ENCODE data around the gene DIRAS1. TPM values are rescaled to one million over a fixed set of nuclear protein-coding genes. Genes with fewer than 3 reads are reported as not detected.
"Not testable (repeated sequence)": the region's sequence is repeated elsewhere in the genome, so short reads cannot be mapped to it uniquely, and the experiment has no call there.

DIRAS1 gene
- total RNA-seq, 1 donor from 2014 or later = 47.1 TPM

DNA sequence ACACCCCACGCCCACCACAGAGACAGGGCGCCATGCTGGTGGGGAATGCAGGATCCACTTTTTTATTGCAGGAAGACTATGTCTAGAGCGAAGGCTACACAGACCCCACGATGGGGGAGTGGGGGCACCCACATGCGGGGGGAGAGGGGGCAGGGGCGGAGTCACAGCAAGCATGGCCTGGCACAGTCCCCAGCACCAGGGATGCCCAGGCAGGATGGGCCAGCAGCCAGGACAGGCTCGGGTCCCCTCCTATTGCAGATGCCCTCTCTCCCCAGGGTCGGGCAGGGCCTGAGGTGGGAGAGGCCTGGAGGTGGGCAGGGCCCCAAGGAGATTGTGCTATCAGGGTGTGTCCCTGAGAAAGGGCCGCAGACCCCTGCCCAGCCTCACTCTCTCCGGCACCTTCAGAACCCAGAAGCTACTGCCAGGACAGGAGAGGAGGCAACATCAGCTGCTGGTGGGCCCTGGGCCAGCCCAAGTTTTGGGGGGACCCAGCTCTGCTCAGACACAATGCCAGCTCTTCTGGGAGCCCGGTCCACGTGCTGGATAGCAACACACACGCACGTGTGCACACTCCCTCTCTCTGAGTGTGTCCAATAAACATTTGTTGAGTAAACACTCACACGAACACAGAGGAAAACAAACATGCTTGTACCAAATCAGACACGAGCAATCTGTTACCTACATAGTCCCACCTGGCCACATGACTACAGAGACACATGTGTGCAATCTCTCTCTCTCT, 6.5 kb downstream of the DIRAS1 start:
- Mint-ChIP-seq H3K4me1 (ENCODE audit: low read depth, unreplicated experiment) (no peaks in the 10 kb centered on the region), H3K9me3 (ENCODE audit: unreplicated experiment) (peaks cover 10% of the 10 kb centered on the region), H3K36me3 (ENCODE audit: unreplicated experiment) (peaks cover 12% of the 10 kb centered on the region), H3K27ac (ENCODE audit: unreplicated experiment) (no peak overlapping the region), H3K4me3 (ENCODE audit: unreplicated experiment) (no peak overlapping the region), H3K27me3 (ENCODE audit: unreplicated experiment) (peaks cover 6% of the 10 kb centered on the region)
- TF ChIP-seq, protein P1, sequence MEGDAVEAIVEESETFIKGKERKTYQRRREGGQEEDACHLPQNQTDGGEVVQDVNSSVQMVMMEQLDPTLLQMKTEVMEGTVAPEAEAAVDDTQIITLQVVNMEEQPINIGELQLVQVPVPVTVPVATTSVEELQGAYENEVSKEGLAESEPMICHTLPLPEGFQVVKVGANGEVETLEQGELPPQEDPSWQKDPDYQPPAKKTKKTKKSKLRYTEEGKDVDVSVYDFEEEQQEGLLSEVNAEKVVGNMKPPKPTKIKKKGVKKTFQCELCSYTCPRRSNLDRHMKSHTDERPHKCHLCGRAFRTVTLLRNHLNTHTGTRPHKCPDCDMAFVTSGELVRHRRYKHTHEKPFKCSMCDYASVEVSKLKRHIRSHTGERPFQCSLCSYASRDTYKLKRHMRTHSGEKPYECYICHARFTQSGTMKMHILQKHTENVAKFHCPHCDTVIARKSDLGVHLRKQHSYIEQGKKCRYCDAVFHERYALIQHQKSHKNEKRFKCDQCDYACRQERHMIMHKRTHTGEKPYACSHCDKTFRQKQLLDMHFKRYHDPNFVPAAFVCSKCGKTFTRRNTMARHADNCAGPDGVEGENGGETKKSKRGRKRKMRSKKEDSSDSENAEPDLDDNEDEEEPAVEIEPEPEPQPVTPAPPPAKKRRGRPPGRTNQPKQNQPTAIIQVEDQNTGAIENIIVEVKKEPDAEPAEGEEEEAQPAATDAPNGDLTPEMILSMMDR (IDR thresholded peaks at IDR 0.05; ENCODE audit: partially characterized antibody, unreplicated experiment) = no peak
- DNase-seq = no peak

DNA sequence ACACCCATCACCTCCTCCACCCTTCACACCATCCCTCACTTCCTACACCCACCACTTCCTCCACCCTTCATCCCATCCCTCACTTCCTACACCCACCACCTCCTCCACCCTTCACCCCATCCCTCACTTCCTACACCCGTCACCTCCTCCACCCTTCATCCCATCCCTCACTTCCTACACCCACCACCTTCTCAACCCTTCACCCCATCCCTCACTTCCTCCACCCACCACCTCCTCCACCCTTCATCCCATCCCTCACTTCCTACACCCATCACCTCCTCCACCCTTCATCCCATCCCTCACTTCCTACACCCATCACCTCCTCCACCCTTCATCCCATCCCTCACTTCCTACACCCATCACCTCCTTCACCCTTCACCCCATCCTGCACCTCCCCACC, 7.1 kb downstream of the DIRAS1 start:
- not testable (repeated sequence) for H3K27me3 Mint-ChIP-seq (ENCODE audit: unreplicated experiment); H3K4me3 Mint-ChIP-seq (ENCODE audit: unreplicated experiment); H3K27ac Mint-ChIP-seq (ENCODE audit: unreplicated experiment); H3K4me1 Mint-ChIP-seq (ENCODE audit: low read depth, unreplicated experiment); DNase-seq; H3K9me3 Mint-ChIP-seq (ENCODE audit: unreplicated experiment)
- peaks cover 12% of the 10 kb centered on the region for H3K36me3 Mint-ChIP-seq (ENCODE audit: unreplicated experiment)

DNA sequence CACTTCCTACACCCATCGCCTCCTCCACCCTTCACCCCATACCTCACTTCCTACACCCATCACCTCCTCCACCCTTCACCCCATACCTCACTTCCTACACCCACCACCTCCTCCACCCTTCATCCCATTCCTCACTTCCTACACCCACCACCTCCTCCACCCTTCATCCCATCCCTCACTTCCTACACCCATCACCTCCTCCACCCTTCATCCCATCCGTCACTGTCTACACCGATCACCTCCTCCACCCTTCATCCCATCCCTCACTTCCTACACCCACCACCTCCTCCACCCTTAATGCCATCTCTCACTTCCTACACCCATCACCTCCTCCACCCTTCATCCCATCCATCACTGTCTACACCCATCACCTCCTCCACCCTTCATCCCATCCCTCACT, 8.0 kb downstream of the DIRAS1 start:
- H3K27ac Mint-ChIP-seq (ENCODE audit: unreplicated experiment); H3K4me1 Mint-ChIP-seq (ENCODE audit: low read depth, unreplicated experiment); H3K27me3 Mint-ChIP-seq (ENCODE audit: unreplicated experiment); H3K4me3 Mint-ChIP-seq (ENCODE audit: unreplicated experiment); DNase-seq; H3K9me3 Mint-ChIP-seq (ENCODE audit: unreplicated experiment): not testable (repeated sequence)
- H3K36me3 Mint-ChIP-seq (ENCODE audit: unreplicated experiment) = peaks cover 12% of the 10 kb centered on the region

DNA sequence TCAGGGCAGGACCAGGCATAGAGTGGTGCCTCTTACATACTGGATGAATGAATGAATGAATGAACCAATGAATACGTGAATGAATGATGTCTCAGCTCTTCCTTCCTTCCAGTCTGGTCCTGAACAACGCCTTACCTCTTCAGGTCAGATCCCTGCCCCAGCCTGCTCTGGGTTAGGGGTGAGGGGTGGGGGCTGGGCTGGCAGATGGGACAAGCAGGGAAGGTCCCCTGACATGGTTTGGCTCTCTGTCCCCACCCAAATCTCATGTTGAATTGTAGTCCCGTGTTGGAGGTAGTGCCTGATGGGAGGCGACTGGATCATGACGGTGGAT, 9.3 kb downstream of the DIRAS1 start:
- Mint-ChIP-seq H3K27ac (ENCODE audit: unreplicated experiment) (no peak overlapping the region), H3K4me1 (ENCODE audit: low read depth, unreplicated experiment) (no peaks in the 10 kb centered on the region), H3K4me3 (ENCODE audit: unreplicated experiment) (no peak overlapping the region), H3K9me3 (ENCODE audit: unreplicated experiment) (peaks cover 10% of the 10 kb centered on the region), H3K27me3 (ENCODE audit: unreplicated experiment) (peaks cover 3% of the 10 kb centered on the region), H3K36me3 (ENCODE audit: unreplicated experiment) (peaks cover 12% of the 10 kb centered on the region)
- no peak for DNase-seq
- TF ChIP-seq, protein P1 (IDR thresholded peaks at IDR 0.05; ENCODE audit: partially characterized antibody, unreplicated experiment) = no peak

DNA sequence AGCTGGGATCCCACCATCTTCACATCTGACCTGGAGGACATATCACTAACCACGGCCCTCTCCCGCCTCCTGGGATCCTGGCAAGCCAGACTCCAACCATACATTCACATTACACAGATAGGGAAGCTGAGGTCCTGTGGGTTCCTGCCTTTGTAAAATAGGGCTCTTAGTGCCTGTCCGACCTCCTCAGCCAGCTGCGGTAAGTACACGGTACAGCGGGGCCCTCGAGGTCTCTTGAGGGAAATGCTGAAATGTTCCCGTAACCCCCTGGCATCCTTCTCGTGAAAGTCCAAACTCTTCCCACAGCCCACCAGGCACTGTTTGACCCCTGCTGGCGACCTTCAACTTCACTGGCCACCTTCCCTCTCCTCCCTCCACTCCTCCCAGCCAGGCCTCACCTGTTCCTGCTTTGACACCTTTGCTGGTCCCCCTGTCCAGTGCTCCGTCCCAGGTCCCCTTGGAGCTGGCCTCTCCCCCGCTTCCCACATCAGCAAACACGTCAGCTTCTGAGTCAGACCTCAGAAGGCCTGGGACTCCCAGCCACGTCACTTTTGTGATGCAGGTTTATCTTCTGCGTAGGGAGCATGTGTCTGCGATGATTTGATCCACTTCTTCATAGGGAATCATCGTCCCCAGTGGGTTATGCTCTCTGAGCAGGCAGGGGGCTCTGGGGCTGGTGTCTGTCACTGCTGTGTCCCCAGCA, 9.8 kb downstream of the DIRAS1 start:
- no peak overlapping the region for H3K4me3 Mint-ChIP-seq (ENCODE audit: unreplicated experiment)
- peaks cover 3% of the 10 kb centered on the region for H3K27me3 Mint-ChIP-seq (ENCODE audit: unreplicated experiment)
- H3K27ac Mint-ChIP-seq (ENCODE audit: unreplicated experiment) = no peak overlapping the region
- H3K4me1 Mint-ChIP-seq (ENCODE audit: low read depth, unreplicated experiment) = no peaks in the 10 kb centered on the region
- TF ChIP-seq, protein P1 (IDR thresholded peaks at IDR 0.05; ENCODE audit: partially characterized antibody, unreplicated experiment) = no peak
- peaks cover 10% of the 10 kb centered on the region for H3K9me3 Mint-ChIP-seq (ENCODE audit: unreplicated experiment)
- H3K36me3 Mint-ChIP-seq (ENCODE audit: unreplicated experiment) = peaks cover 12% of the 10 kb centered on the region
- DNase-seq = no peak

DNA sequence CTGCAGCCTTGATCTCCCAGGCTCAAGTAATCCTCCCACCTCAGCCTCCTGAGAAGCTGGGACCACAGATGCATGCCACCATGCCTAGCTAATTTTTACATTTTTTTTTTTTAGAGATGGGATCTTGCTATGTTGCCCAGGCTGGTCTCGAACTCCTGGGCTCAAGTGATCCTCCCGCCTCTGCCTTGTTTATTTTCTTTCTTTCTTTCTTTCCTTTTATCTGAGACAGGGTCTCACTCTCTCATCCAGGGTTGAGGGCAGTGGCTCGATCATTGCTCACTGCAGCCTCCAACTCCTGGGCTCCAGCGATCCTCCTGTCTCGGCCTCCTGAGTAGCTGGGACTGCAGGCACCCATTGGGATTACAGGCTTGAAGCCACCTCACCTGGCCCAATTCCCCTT, 14.9 kb downstream of the DIRAS1 start:
- H3K4me3 Mint-ChIP-seq (ENCODE audit: unreplicated experiment) = no peak overlapping the region
- H3K9me3 Mint-ChIP-seq (ENCODE audit: unreplicated experiment) = peaks cover 3% of the 10 kb centered on the region
- H3K27ac Mint-ChIP-seq (ENCODE audit: unreplicated experiment) = no peak overlapping the region
- no peaks in the 10 kb centered on the region for H3K27me3 Mint-ChIP-seq (ENCODE audit: unreplicated experiment)
- TF ChIP-seq, protein P1 (IDR thresholded peaks at IDR 0.05; ENCODE audit: partially characterized antibody, unreplicated experiment) = no peak
- no peaks in the 10 kb centered on the region for H3K4me1 Mint-ChIP-seq (ENCODE audit: low read depth, unreplicated experiment)
- DNase-seq = no peak
- no peaks in the 10 kb centered on the region for H3K36me3 Mint-ChIP-seq (ENCODE audit: unreplicated experiment)
